ENCODE data around the gene UBXN7.
"Not testable (repeated sequence)": the region's sequence is repeated elsewhere in the genome, so short reads cannot be mapped to it uniquely, and the experiment has no call there.

UBXN7 gene

DNA sequence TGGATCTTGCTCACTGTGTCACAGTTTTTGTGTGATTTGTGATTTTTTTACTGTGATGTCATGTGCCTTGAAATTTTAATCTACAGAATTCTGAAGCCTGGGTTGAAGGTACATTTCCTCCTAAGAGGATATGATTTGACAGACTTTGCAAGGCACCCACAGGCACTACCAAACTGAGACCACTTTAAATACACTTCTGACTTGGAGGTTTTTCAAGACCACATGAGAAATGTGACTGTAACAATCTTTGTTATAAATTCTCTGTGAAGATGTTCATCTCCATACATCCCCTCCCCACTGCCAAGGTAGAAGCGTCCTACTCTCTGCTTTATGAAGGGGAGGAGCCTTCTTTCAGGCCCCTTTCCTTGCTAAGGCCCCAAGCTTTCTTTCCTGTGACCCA is 22.8 kb downstream of the UBXN7 start:
- no peaks in the 10 kb centered on the region for H3K27me3 ChIP-seq (ENCODE audit: control insufficient read depth, insufficient read depth, low read length)
- no peak overlapping the region for H3K4me3 ChIP-seq (ENCODE audit: low read length)
- H3K27ac ChIP-seq (ENCODE audit: low read depth, low read length): no peak overlapping the region
- H3K4me1 ChIP-seq (ENCODE audit: control insufficient read depth, insufficient read depth, low read length): no peaks in the 10 kb centered on the region
- peaks cover 5% of the 10 kb centered on the region for H3K36me3 ChIP-seq (ENCODE audit: control insufficient read depth, insufficient read depth, low read length)
- no peak overlapping the region for H3K9ac ChIP-seq (ENCODE audit: low read length)

DNA sequence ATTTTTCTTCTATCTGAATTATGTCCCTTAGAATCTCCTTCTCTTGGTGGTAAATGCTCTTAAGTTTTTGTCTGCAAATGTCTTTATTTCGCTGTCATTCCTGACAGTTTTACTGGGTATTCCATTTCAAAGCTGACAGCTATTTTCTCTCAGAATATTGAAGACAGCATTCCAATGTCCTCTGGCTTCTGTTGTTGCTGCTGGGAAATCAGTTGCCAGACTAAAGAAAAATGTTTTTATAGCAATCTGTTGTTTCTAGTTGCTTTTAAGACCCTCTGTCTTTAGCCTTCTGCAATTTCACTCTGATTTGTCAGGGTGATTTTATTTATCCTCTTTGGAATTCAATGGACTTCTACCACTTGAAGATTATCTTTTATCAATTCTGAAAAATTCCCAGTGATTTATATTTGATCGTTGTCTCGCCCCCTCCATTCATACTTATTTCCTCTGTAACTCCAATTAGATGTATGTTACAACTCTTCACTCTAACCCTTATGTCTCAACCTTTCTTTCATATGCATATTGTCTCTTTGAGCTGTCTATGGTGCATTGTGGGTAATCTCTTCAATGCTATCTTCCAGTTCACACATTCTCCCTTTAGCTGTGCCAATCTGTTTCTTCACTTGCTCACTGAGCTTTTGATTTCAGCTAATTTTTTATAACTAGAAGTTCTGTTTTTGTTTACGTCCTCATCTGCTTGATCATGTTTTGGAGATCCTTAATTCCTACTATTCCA is 23.5 kb downstream of the UBXN7 start:
- Histone ChIP-seq H3K4me3 (ENCODE audit: low read length) (no peak overlapping the region), H3K27me3 (ENCODE audit: control insufficient read depth, insufficient read depth, low read length) (no peaks in the 10 kb centered on the region), H3K4me1 (ENCODE audit: control insufficient read depth, insufficient read depth, low read length) (no peaks in the 10 kb centered on the region)

DNA sequence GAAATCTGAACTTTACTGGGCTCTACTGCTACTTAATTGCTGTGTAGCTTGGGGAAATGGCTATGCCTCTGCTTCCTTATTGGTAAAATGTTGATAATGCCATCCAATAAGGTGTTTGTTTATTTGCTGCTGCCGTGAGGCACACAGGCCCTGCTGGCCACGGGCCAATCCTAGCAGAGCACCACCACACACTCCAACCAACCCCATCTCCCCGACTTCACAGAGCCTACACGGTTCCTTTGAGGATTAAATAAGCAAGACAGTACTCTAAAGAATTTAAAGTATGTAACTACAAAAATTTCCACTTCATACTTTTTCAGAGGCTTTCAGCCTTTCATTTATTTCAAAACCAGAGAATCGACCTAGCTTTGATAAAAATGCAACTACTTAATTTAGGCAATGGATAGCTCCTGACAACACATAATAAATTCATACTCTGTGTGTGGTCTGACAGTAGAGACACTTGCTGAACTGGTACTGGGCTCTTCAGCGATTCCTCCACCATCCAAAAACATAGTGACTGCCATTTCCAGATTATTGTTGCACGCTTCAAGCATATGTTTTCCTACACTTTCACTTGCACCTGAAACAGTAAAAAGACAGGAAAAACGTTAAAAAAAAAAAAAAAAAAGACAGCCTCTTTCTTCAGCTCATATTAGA is 25.3 kb downstream of the UBXN7 start:
- peaks cover 5% of the 10 kb centered on the region for H3K36me3 ChIP-seq (ENCODE audit: control insufficient read depth, insufficient read depth, low read length)

More for the DNA sequence above, 23.5 kb downstream of the UBXN7 start:
- no peak overlapping the region for H3K9ac ChIP-seq (ENCODE audit: low read length)
- H3K36me3 ChIP-seq (ENCODE audit: control insufficient read depth, insufficient read depth, low read length): peaks cover 5% of the 10 kb centered on the region
- no peak overlapping the region for H3K27ac ChIP-seq (ENCODE audit: low read depth, low read length)

GRCh38 chr3:196400331-196400730 is 31.9 kb downstream of the UBXN7 start:
- Histone ChIP-seq H3K27ac (ENCODE audit: low read depth, low read length) (no peak overlapping the region), H3K27me3 (ENCODE audit: control insufficient read depth, insufficient read depth, low read length) (no peaks in the 10 kb centered on the region), H3K4me3 (ENCODE audit: low read length) (no peak overlapping the region), H3K36me3 (ENCODE audit: control insufficient read depth, insufficient read depth, low read length) (peaks cover 3% of the 10 kb centered on the region), H3K9ac (ENCODE audit: low read length) (no peak overlapping the region), H3K4me1 (ENCODE audit: control insufficient read depth, insufficient read depth, low read length) (no peaks in the 10 kb centered on the region)

More for the DNA sequence above, 25.3 kb downstream of the UBXN7 start:
- no peaks in the 10 kb centered on the region for H3K4me1 ChIP-seq (ENCODE audit: control insufficient read depth, insufficient read depth, low read length)
- H3K4me3 ChIP-seq (ENCODE audit: low read length): no peak overlapping the region
- H3K9ac ChIP-seq (ENCODE audit: low read length): no peak overlapping the region
- no peaks in the 10 kb centered on the region for H3K27me3 ChIP-seq (ENCODE audit: control insufficient read depth, insufficient read depth, low read length)
- no peak overlapping the region for H3K27ac ChIP-seq (ENCODE audit: low read depth, low read length)

DNA sequence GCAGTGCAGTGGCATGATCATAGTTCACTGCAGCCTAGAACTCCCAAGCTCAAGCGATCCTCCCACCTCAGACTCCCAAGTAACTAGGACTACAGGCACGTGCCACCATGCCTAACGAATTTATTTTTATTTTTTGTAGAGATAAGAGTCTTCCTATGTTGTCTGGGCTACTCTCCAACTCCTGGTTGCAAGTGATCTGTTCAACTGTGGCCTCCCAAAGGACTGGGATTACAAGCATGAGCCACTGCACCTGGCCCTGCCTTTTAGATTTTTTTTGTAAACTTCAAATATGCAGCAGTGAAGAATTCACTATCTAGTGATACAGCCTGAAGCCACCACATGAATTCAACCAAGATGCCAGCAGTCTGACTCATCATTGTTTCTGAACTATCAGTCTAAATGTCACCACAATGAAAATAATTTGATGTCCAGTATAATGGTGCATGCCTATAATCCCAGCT is 32.7 kb downstream of the UBXN7 start:
- Histone ChIP-seq H3K9ac (ENCODE audit: low read length) (no peak overlapping the region), H3K4me1 (ENCODE audit: control insufficient read depth, insufficient read depth, low read length) (no peaks in the 10 kb centered on the region), H3K27ac (ENCODE audit: low read depth, low read length) (no peak overlapping the region), H3K4me3 (ENCODE audit: low read length) (no peak overlapping the region), H3K27me3 (ENCODE audit: control insufficient read depth, insufficient read depth, low read length) (no peaks in the 10 kb centered on the region), H3K36me3 (ENCODE audit: control insufficient read depth, insufficient read depth, low read length) (no peaks in the 10 kb centered on the region)

DNA sequence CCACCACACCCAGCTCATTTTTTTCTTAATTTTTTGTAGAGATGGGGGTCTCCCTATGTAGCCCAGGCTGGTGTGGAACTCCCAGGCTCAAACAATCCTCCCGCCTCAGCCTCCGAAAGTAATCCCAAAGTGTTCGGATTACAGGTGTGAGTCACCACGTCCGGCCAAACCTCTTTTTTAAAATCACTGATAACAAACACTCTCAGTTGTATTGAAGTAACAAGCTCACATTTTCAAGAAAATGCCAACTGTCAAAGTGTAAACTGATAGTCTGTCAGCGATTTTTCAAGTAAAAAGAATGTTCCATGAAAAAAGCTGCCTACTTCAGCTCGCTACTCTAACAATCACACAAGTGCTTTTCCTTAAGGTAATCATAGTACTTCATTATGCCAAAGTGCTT is 33.4 kb downstream of the UBXN7 start:
- no peaks in the 10 kb centered on the region for H3K27me3 ChIP-seq (ENCODE audit: control insufficient read depth, insufficient read depth, low read length)
- no peaks in the 10 kb centered on the region for H3K4me1 ChIP-seq (ENCODE audit: control insufficient read depth, insufficient read depth, low read length)
- no peaks in the 10 kb centered on the region for H3K36me3 ChIP-seq (ENCODE audit: control insufficient read depth, insufficient read depth, low read length)
- no peak overlapping the region for H3K4me3 ChIP-seq (ENCODE audit: low read length)
- H3K27ac ChIP-seq (ENCODE audit: low read depth, low read length): no peak overlapping the region
- H3K9ac ChIP-seq (ENCODE audit: low read length): no peak overlapping the region

DNA sequence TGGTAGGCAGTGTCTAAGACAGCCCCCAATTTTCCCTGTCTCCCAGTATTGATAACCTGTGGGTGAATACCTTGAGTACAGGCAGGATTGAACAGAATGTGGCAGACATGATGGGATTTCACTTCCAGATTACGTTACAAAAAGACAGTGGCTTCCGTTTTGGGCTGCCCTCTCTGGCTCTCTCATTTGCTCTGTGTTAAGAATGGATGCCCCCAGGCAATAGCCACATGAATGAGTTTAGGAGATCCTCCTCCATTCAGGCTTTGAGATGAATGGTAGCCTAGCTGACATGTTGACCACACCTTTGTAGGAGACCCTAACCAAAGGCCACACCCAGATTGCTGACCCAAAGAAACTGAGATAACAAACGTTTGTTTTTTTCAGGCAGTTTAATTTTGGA is 34.3 kb downstream of the UBXN7 start:
- H3K9ac ChIP-seq (ENCODE audit: low read length): no peak overlapping the region
- H3K27ac ChIP-seq (ENCODE audit: low read depth, low read length): no peak overlapping the region
- H3K36me3 ChIP-seq (ENCODE audit: control insufficient read depth, insufficient read depth, low read length): no peaks in the 10 kb centered on the region
- H3K4me3 ChIP-seq (ENCODE audit: low read length): no peak overlapping the region
- H3K4me1 ChIP-seq (ENCODE audit: control insufficient read depth, insufficient read depth, low read length): no peaks in the 10 kb centered on the region
- no peaks in the 10 kb centered on the region for H3K27me3 ChIP-seq (ENCODE audit: control insufficient read depth, insufficient read depth, low read length)

DNA sequence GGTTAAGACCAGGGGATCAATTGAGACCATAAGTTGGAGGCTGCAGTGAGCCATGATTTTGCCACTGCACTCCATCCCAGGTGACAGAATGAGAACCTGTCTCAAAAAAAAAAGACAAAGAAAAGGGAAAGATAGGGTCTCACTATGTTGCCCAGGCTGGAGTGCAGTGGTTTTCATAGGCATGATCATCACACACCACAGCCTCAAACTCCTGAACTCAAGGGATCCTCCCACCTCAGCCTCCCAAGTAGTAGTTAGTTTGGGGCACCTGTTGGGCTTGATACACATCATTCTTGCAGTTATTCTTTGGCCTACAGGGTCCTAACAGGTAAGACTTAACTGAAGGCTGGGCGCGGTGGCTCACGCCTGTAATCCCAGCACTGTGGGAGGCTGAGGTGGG is 42.1 kb downstream of the UBXN7 start:
- Histone ChIP-seq H3K27me3 (ENCODE audit: control insufficient read depth, insufficient read depth, low read length) (no peaks in the 10 kb centered on the region), H3K4me1 (ENCODE audit: control insufficient read depth, insufficient read depth, low read length) (no peaks in the 10 kb centered on the region), H3K9ac (ENCODE audit: low read length) (no peak overlapping the region), H3K27ac (ENCODE audit: low read depth, low read length) (no peak overlapping the region), H3K36me3 (ENCODE audit: control insufficient read depth, insufficient read depth, low read length) (peaks cover 12% of the 10 kb centered on the region), H3K4me3 (ENCODE audit: low read length) (no peak overlapping the region)

DNA sequence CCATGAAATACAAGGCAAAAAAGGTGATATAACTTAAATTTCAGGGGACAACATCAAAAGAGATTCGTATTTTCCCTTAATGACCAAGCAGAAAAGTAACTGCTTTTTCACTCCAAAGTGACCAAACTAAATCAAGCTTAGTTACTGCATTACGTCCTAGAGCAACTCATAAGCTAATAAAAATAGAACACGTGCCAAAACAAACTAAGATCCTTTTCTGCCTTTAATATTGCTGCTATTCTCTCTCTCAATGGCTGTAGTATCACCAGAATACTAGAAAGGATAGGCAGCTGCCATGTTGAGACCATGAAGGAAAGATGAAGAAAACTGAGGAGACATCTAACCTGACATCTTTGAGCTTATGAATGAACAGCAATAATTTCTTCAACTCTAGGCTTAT is 43.3 kb downstream of the UBXN7 start:
- Histone ChIP-seq H3K27me3 (ENCODE audit: control insufficient read depth, insufficient read depth, low read length) (no peaks in the 10 kb centered on the region), H3K36me3 (ENCODE audit: control insufficient read depth, insufficient read depth, low read length) (peaks cover 12% of the 10 kb centered on the region), H3K9ac (ENCODE audit: low read length) (no peak overlapping the region), H3K27ac (ENCODE audit: low read depth, low read length) (no peak overlapping the region), H3K4me3 (ENCODE audit: low read length) (no peak overlapping the region), H3K4me1 (ENCODE audit: control insufficient read depth, insufficient read depth, low read length) (no peaks in the 10 kb centered on the region)

DNA sequence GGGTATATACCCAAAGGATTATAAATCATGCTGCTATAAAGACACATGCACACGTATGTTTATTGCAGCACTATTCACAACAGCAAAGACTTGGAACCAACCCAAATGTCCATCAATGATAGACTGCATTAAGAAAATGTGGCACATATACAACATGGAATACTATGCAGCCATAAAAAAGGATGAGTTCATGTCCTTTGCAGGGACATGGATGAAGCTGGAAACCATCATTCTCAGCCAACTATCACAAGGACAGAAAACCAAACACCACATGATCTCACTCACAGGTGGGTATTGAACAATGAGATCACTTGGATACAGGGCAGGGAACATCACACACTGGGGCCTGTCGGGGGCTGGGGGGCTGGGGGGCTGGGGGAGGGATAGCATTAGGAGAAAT is 44.3 kb downstream of the UBXN7 start:
- H3K27me3 ChIP-seq (ENCODE audit: control insufficient read depth, insufficient read depth, low read length); H3K9ac ChIP-seq (ENCODE audit: low read length); H3K4me3 ChIP-seq (ENCODE audit: low read length); H3K27ac ChIP-seq (ENCODE audit: low read depth, low read length); H3K4me1 ChIP-seq (ENCODE audit: control insufficient read depth, insufficient read depth, low read length): not testable (repeated sequence)
- H3K36me3 ChIP-seq (ENCODE audit: control insufficient read depth, insufficient read depth, low read length): peaks cover 12% of the 10 kb centered on the region

DNA sequence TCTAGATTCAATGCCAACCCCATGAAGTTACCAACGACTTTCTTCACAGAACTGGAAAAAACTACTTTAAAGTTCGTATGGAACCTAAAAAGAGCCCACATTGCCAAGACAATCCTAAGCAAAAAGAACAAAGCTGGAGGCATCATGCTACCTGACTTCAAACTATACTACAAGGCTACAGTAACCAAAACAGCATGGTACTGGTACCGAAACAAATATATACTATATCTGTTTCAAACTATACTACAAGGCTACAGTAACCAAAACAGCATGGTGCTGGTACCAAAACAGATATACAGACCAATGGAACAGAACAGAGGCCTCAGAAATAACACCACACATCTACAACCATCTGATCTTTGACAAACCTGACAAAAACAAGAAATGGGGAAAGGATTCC is 45.4 kb downstream of the UBXN7 start:
- not testable (repeated sequence) for H3K27me3 ChIP-seq (ENCODE audit: control insufficient read depth, insufficient read depth, low read length); H3K9ac ChIP-seq (ENCODE audit: low read length); H3K4me1 ChIP-seq (ENCODE audit: control insufficient read depth, insufficient read depth, low read length); H3K4me3 ChIP-seq (ENCODE audit: low read length); H3K27ac ChIP-seq (ENCODE audit: low read depth, low read length)
- H3K36me3 ChIP-seq (ENCODE audit: control insufficient read depth, insufficient read depth, low read length): peaks cover 12% of the 10 kb centered on the region

GRCh38 chr3:196386034-196386433 is 46.2 kb downstream of the UBXN7 start:
- not testable (repeated sequence) for H3K4me3 ChIP-seq (ENCODE audit: low read length); H3K27me3 ChIP-seq (ENCODE audit: control insufficient read depth, insufficient read depth, low read length); H3K36me3 ChIP-seq (ENCODE audit: control insufficient read depth, insufficient read depth, low read length); H3K9ac ChIP-seq (ENCODE audit: low read length); H3K27ac ChIP-seq (ENCODE audit: low read depth, low read length); H3K4me1 ChIP-seq (ENCODE audit: control insufficient read depth, insufficient read depth, low read length)

- H3K27ac ChIP-seq (ENCODE audit: low read depth, low read length): not testable (repeated sequence)
These were observed 46.8 kb downstream of the UBXN7 start for GRCh38 chr3:196385446-196385845.

More at GRCh38 chr3:196385446-196385845, 46.8 kb downstream of the UBXN7 start:
- H3K9ac ChIP-seq (ENCODE audit: low read length); H3K4me3 ChIP-seq (ENCODE audit: low read length); H3K27me3 ChIP-seq (ENCODE audit: control insufficient read depth, insufficient read depth, low read length); H3K4me1 ChIP-seq (ENCODE audit: control insufficient read depth, insufficient read depth, low read length); H3K36me3 ChIP-seq (ENCODE audit: control insufficient read depth, insufficient read depth, low read length): not testable (repeated sequence)
